Smooth muscle cell (in vitro differentiated cells): ENCODE data around the gene FN1. TPM values are rescaled to one million over a fixed set of nuclear protein-coding genes. Genes with fewer than 3 reads are reported as not detected.

ENCODE experiments used
- DNase-seq: peaks from one replicate; lab custom pipeline; 2025; ENCODE audit not compliant: unreplicated experiment; lab: John Stamatoyannopoulos, UW
- H2AFZ ChIP-seq: fragments of 200-600 bp; sonication (generic); 2 replicates; pipeline ENCODE4 v1.6.0; 2016; ENCODE audit warnings: antibody characterized with exemption, low read depth, mild to moderate bottlenecking
- H3F3A ChIP-seq: fragments of 200-600 bp; sonication (generic); 2 replicates; pipeline ENCODE4 v1.6.0; 2017; ENCODE audit warnings: antibody characterized with exemption, low read depth
- H3K27ac ChIP-seq: fragments of 200-600 bp; sonication (generic); 2 replicates; pipeline ENCODE4 v1.5.1; 2016; ENCODE audit warnings: low read depth, mild to moderate bottlenecking
- H3K27me3 ChIP-seq: fragments of 200-600 bp; sonication (generic); 2 replicates; pipeline ENCODE4 v1.6.1; 2016; ENCODE audit warnings: low read depth, mild to moderate bottlenecking
- H3K36me3 ChIP-seq: fragments of 200-600 bp; sonication (generic); 2 replicates; pipeline ENCODE4 v1.5.1; 2016; ENCODE audit warnings: low read depth
- H3K4me1 ChIP-seq: fragments of 200-600 bp; sonication (generic); 2 replicates; pipeline ENCODE4 v1.5.1; 2016; ENCODE audit warnings: low read depth
- H3K4me2 ChIP-seq: fragments of 200-600 bp; sonication (generic); 2 replicates; pipeline ENCODE4 v1.6.0; 2016; ENCODE audit warnings: mild to moderate bottlenecking
- H3K4me3 ChIP-seq: fragments of 200-600 bp; sonication (generic); 2 replicates; pipeline ENCODE4 v1.5.1; 2016; ENCODE audit warnings: mild to moderate bottlenecking
- H3K79me2 ChIP-seq: fragments of 200-600 bp; sonication (generic); 2 replicates; pipeline ENCODE4 v1.6.0; 2016; ENCODE audit warnings: low read depth, mild to moderate bottlenecking
- H3K9ac ChIP-seq: fragments of 200-600 bp; sonication (generic); 2 replicates; pipeline ENCODE4 v1.6.0; 2016; ENCODE audit warnings: low read depth
- H3K9me3 ChIP-seq: fragments of 200-600 bp; sonication (generic); replicated peaks from 2 replicates; pipeline ENCODE4 v1.5.1; 2016; ENCODE audit warnings: low read depth
- H4K20me1 ChIP-seq: fragments of 200-600 bp; sonication (generic); 2 replicates; pipeline ENCODE4 v1.6.0; 2016; ENCODE audit warnings: low read depth
- WGBS: methylation state at CpG from one replicate; pipeline ENCODE4 v1.1.7; 2016; ENCODE audit warnings: low lambda C conversion rate; 5-methylcytosine and 5-hydroxymethylcytosine counted together
- polyA plus RNA-seq: library from polyadenylated mRNA; unstranded; fragments of >200 nt; fragmentation: Nextera tagmentation; extraction: Ambion mirVana; gene quantifications from 2 replicates; pipeline ENCODE4 v1.2.1, GENCODE V29; 2016
- total RNA-seq: library from RNA; depleted of rRNA; stranded (reverse); fragments of >200 nt; gene quantifications from 2 replicates; pipeline ENCODE4 v1.2.3, GENCODE V29; 2014
- TF ChIP-seq, protein P1 (sequence below): fragments of 200-600 bp; sonication (generic); IDR thresholded peaks from 2 replicates; pipeline ENCODE4 v1.5.1; 2017; ENCODE audit warnings: borderline replicate concordance, mild to moderate bottlenecking, antibody characterized with exemption; ENCODE audit not compliant: insufficient read depth, poor library complexity, severe bottlenecking

Gene FN1
- total and polyA plus RNA-seq, 2 experiments from 2014 or later = 10,917 to 21,295 TPM

DNA sequence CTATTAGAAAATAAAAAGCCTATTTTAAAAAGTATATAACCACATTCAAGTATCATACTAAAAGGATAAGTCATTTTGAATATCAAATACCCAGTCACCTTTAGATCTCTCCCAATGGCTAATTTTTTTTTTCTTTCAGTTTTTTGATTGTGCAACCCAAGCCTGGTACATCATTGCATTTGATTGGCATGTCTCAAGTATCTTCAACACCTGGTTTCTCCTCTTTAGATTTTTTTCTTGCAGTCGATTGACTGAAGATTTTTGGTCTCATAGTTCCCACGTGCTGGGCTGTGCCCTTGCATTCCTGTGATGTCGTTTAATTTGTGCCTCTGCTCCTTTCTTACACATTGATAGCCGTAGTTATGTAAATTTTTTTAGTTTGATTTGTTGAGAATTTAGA lies 83.3 kb downstream of the FN1 start:
- H3K36me3 ChIP-seq = peaks cover 13% of the 10 kb centered on the region
- no peak overlapping the region for H3K4me2 ChIP-seq
- H2AFZ ChIP-seq = no peak overlapping the region
- H4K20me1 ChIP-seq = peaks cover 9% of the 10 kb centered on the region
- TF ChIP-seq, protein P1, sequence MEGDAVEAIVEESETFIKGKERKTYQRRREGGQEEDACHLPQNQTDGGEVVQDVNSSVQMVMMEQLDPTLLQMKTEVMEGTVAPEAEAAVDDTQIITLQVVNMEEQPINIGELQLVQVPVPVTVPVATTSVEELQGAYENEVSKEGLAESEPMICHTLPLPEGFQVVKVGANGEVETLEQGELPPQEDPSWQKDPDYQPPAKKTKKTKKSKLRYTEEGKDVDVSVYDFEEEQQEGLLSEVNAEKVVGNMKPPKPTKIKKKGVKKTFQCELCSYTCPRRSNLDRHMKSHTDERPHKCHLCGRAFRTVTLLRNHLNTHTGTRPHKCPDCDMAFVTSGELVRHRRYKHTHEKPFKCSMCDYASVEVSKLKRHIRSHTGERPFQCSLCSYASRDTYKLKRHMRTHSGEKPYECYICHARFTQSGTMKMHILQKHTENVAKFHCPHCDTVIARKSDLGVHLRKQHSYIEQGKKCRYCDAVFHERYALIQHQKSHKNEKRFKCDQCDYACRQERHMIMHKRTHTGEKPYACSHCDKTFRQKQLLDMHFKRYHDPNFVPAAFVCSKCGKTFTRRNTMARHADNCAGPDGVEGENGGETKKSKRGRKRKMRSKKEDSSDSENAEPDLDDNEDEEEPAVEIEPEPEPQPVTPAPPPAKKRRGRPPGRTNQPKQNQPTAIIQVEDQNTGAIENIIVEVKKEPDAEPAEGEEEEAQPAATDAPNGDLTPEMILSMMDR = no peak
- H3K27me3 ChIP-seq = no peaks in the 10 kb centered on the region
- no peaks in the 10 kb centered on the region for H3K4me1 ChIP-seq
- no peak overlapping the region for H3K9ac ChIP-seq
- no peaks in the 10 kb centered on the region for H3K79me2 ChIP-seq
- H3F3A ChIP-seq = peaks cover 14% of the 10 kb centered on the region
- no peak overlapping the region for H3K27ac ChIP-seq
- no peak for DNase-seq
- H3K9me3 ChIP-seq = no peaks in the 10 kb centered on the region
- no peak overlapping the region for H3K4me3 ChIP-seq
- WGBS = 69% methylated on average over 4 of the region's 4 CpGs

DNA sequence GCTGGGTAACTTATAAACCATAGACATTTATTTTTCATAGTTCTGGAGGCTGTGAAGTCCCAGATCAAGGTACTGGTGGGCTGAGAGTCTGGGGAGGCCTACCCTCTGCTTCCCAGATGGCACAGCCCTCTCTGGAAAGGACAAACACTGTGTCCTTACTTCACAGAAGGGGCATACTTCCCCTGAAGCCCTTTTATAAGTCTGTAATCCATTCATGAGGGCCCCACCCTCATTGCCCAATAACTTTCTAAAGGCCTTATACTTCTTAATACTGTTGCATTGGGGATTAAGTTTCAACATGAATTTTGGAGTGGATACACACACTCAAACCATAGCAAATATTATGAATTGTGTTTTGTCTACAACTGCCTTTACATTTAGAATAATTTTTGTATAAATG lies 88.0 kb downstream of the FN1 start:
- Histone ChIP-seq H3K27me3 (no peaks in the 10 kb centered on the region), H4K20me1 (no peaks in the 10 kb centered on the region), H3K9ac (no peak overlapping the region), H3K4me1 (no peaks in the 10 kb centered on the region), H3K79me2 (no peaks in the 10 kb centered on the region), H3K4me3 (no peak overlapping the region), H2AFZ (no peak overlapping the region), H3K9me3 (no peaks in the 10 kb centered on the region), H3F3A (no peaks in the 10 kb centered on the region), H3K36me3 (peaks cover 25% of the 10 kb centered on the region), H3K27ac (no peak overlapping the region), H3K4me2 (no peak overlapping the region)
- TF ChIP-seq, protein P1 = no peak
- DNase-seq = no peak

DNA sequence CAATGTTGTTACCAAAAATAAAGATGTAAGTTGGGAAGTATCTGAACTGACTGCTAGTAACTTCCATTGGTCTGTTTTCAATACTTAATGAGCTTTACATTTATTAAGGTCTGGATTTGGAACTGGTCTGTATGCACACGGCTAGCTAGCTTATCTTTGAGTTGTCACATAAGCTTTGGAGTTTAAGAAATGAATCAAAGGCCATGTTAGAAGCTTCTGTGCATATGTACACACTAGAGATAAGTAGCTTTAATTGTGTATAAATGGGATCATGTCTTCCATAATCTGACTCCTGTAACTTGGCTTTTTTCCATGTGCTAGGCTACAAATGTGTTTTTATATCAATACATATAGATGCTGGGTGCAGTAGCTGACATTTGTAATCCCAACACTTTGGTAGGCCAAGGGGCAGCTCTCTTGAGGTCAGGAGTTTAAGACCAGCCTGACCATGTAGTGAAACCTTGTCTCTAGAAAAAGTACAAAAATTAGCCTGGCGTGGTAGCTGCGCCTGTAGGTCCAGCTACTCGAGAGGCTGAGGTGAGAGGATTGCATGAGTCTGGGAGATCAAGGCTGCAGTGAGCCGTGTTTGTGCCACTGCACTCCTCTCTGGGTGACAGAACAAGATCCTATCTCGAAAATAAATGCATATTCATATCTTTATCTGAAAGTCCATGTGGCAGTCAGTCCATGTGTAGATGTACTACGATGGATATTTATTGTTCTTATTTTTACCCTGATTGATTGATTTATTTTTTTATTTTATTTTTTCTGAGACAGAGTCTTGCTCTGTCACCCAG lies 96.8 kb downstream of the FN1 start:
- Histone ChIP-seq H3K27me3 (no peaks in the 10 kb centered on the region), H3K9ac (no peak overlapping the region), H3K4me3 (no peak overlapping the region), H4K20me1 (no peaks in the 10 kb centered on the region), H3K27ac (no peak overlapping the region), H3K4me2 (no peak overlapping the region), H3K79me2 (no peaks in the 10 kb centered on the region), H3K9me3 (no peaks in the 10 kb centered on the region), H2AFZ (no peak overlapping the region), H3K4me1 (no peaks in the 10 kb centered on the region), H3K36me3 (peaks cover 35% of the 10 kb centered on the region), H3F3A (no peaks in the 10 kb centered on the region)
- no peak for DNase-seq
- 93% methylated on average over 7 of the region's 7 CpGs for WGBS
- TF ChIP-seq, protein P1 = no peak
